Liver (tissue), 9 donors: ENCODE data around the gene UBA52. TPM values are rescaled to one million over a fixed set of nuclear protein-coding genes. Genes with fewer than 3 reads are reported as not detected.

ENCODE experiments used
- DNase-seq: peaks from one replicate; pipeline ENCODE4 v3.0.0-alpha.2; 2017; ENCODE audit warnings: low spot score
- H3K27ac ChIP-seq, 2 donors: one replicate each; pipeline ENCODE4 v1.7.0; 2013; ENCODE audit warnings: inconsistent platforms in 2 of 2, low read length in 2 of 2, control low read depth in 1 of 2, low read depth in 1 of 2, mild to moderate bottlenecking in 1 of 2
- H3K27me3 ChIP-seq, 4 donors: one replicate each; pipeline versions ENCODE4 v1.6.1 to v1.7.0; 2013; ENCODE audit warnings: low read length in 3 of 4, inconsistent platforms in 1 of 4, mild to moderate bottlenecking in 1 of 4, moderate library complexity in 1 of 4; ENCODE audit not compliant: control insufficient read depth in 4 of 4, insufficient read depth in 4 of 4
- H3K36me3 ChIP-seq, 4 donors: one replicate each; pipeline versions ENCODE4 v1.6.1 to v1.7.0; 2013; ENCODE audit warnings: low read length in 3 of 4, mild to moderate bottlenecking in 3 of 4, low read depth in 1 of 4, moderate library complexity in 1 of 4; ENCODE audit not compliant: control insufficient read depth in 4 of 4, insufficient read depth in 3 of 4
- H3K4me1 ChIP-seq, 4 donors: one replicate each; pipeline versions ENCODE4 v1.6.1 to v1.7.0; 2013; ENCODE audit warnings: low read length in 3 of 4, mild to moderate bottlenecking in 3 of 4, moderate library complexity in 1 of 4; ENCODE audit not compliant: control insufficient read depth in 4 of 4, insufficient read depth in 4 of 4
- H3K4me3 ChIP-seq, 3 donors: one replicate each; pipeline versions ENCODE4 v1.6.1 to v1.7.0; 2013; ENCODE audit warnings: low read length in 3 of 3, control low read depth in 1 of 3, low read depth in 1 of 3, mild to moderate bottlenecking in 1 of 3
- H3K9ac ChIP-seq, 2 donors: one replicate each; pipeline ENCODE4 v1.7.0; 2013; ENCODE audit warnings: low read length in 2 of 2, mild to moderate bottlenecking in 2 of 2, moderate library complexity in 2 of 2, control low read depth in 1 of 2, low read depth in 1 of 2
- H3K9me3 ChIP-seq, 4 donors: one replicate each; pipeline versions ENCODE4 v1.6.1 to v1.7.0; 2013; ENCODE audit warnings: low read length in 3 of 4; ENCODE audit not compliant: control insufficient read depth in 4 of 4
- EGR1 ChIP-seq, 2 donors: IDR thresholded peaks; 2 replicates each; pipeline ENCODE4 v1.6.1; 2016 to 2018; ENCODE audit warnings: antibody characterized with exemption in 2 of 2, low read depth in 2 of 2
- FOXA1 ChIP-seq: IDR thresholded peaks from 2 replicates; pipeline ENCODE4 v1.6.1; 2016; ENCODE audit warnings: antibody characterized with exemption
- FOXA2 ChIP-seq: IDR thresholded peaks from 2 replicates; pipeline ENCODE4 v1.6.1; 2016; ENCODE audit warnings: antibody characterized with exemption
- GABPA ChIP-seq, 2 donors: IDR thresholded peaks in 1 of 2; conservative IDR thresholded peaks in 1 of 2; 2 replicates each; pipeline ENCODE4 v1.6.1; 2016; ENCODE audit warnings: antibody characterized with exemption in 2 of 2, mild to moderate bottlenecking in 1 of 2, moderate library complexity in 1 of 2
- JUND ChIP-seq, 2 donors: IDR thresholded peaks; 2 replicates each; pipeline ENCODE4 v1.6.1; 2016; ENCODE audit warnings: antibody characterized with exemption in 2 of 2
- NR2F2 ChIP-seq: IDR thresholded peaks from 2 replicates; pipeline ENCODE4 v1.6.1; 2016; ENCODE audit warnings: antibody characterized with exemption
- RAD21 ChIP-seq, 2 donors: IDR thresholded peaks; 2 replicates each; pipeline ENCODE4 v1.6.1; 2016; ENCODE audit warnings: antibody characterized with exemption in 2 of 2, mild to moderate bottlenecking in 2 of 2
- RXRA ChIP-seq, 2 donors: IDR thresholded peaks; 2 replicates each; pipeline ENCODE4 v1.6.1; 2017 to 2018; ENCODE audit warnings: antibody characterized with exemption in 2 of 2, mild to moderate bottlenecking in 1 of 2
- SP1 ChIP-seq: IDR thresholded peaks from 2 replicates; pipeline ENCODE4 v1.6.1; 2018; ENCODE audit warnings: antibody characterized with exemption, mild to moderate bottlenecking
- TAF1 ChIP-seq: conservative IDR thresholded peaks from 2 replicates; pipeline ENCODE4 v1.6.1; 2016; ENCODE audit warnings: antibody characterized with exemption, mild to moderate bottlenecking
- YY1 ChIP-seq: IDR thresholded peaks from 2 replicates; pipeline ENCODE4 v1.6.1; 2016; ENCODE audit warnings: antibody characterized with exemption, mild to moderate bottlenecking
- WGBS: extraction: QIAGEN DNeasy Blood & Tissue Kit; methylation state at CpG from one replicate; pipeline ENCODE4 v1.1.7; 2013; 5-methylcytosine and 5-hydroxymethylcytosine counted together
- polyA plus RNA-seq, 2 donors: library from polyadenylated mRNA; stranded (reverse) in 1 of 2; unstranded in 1 of 2; fragments of 200-250 nt in 1 of 2; fragments of >200 nt in 1 of 2; fragmentation: Nextera tagmentation in 1 of 2; extraction: Ambion mirVana in 1 of 2; gene quantifications; one replicate each; pipeline versions ENCODE4 v1.2.1 to v1.2.3, GENCODE V29; 2013 to 2015
- total RNA-seq, 2 donors: library from RNA; depleted of rRNA; stranded (reverse); fragments of >200 nt; gene quantifications; one replicate each; pipeline ENCODE4 v1.2.3, GENCODE V29; 2014
- TF ChIP-seq, protein P1 (sequence below): IDR thresholded peaks from 2 replicates; pipeline ENCODE4 v1.6.1; 2016; ENCODE audit warnings: antibody characterized with exemption
- TF ChIP-seq, protein P2 (sequence below): IDR thresholded peaks from 2 replicates; pipeline ENCODE4 v1.6.1; 2016; ENCODE audit warnings: antibody characterized with exemption, mild to moderate bottlenecking
- TF ChIP-seq, protein P3 (sequence below): IDR thresholded peaks from 2 replicates; pipeline ENCODE4 v1.6.1; 2016; ENCODE audit warnings: antibody characterized with exemption
- donor health status: healthy.
- donor health status: healthy.
- donor health status: healthy.
- donor health status: healthy.
- donor health status: healthy.

UBA52 gene
- total and polyA plus RNA-seq, 4 donors: 324 to 647 (median 484) TPM

DNA sequence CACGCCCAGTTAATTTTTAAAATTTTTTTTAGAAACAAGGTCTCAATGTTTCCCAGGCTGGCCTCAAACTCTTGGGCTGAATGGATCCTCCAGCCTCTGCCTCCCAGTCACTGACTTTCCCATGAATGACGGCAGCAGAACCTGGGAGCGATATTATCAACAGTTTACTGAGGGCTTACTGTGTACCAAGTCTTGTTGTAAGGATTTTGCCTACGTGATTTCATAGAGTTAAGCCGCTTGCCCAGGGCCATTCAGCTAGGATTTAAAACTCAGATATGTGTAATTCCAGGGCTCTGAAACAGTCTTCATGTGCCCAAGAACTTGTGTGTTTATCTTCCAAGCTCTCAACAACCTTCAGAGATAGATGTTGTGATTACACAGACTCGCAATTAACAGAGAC lies 20.0 kb upstream of the UBA52 start:
- Histone ChIP-seq H3K9ac (no peak overlapping the region), H3K4me3 (no peak overlapping the region), H3K4me1 (no peaks in the 10 kb centered on the region), H3K27ac (no peak overlapping the region), H3K9me3 (no peaks in the 10 kb centered on the region), H3K27me3 (no peaks in the 10 kb centered on the region), H3K36me3 (no peaks in the 10 kb centered on the region)
- TF ChIP-seq YY1 (no peak), JUND (IDR thresholded peaks at IDR 0.05) (no peak), FOXA1 (no peak), NR2F2 (no peak)
- TF ChIP-seq, protein P1, sequence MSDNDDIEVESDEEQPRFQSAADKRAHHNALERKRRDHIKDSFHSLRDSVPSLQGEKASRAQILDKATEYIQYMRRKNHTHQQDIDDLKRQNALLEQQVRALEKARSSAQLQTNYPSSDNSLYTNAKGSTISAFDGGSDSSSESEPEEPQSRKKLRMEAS: no peak
- TF ChIP-seq, protein P2, sequence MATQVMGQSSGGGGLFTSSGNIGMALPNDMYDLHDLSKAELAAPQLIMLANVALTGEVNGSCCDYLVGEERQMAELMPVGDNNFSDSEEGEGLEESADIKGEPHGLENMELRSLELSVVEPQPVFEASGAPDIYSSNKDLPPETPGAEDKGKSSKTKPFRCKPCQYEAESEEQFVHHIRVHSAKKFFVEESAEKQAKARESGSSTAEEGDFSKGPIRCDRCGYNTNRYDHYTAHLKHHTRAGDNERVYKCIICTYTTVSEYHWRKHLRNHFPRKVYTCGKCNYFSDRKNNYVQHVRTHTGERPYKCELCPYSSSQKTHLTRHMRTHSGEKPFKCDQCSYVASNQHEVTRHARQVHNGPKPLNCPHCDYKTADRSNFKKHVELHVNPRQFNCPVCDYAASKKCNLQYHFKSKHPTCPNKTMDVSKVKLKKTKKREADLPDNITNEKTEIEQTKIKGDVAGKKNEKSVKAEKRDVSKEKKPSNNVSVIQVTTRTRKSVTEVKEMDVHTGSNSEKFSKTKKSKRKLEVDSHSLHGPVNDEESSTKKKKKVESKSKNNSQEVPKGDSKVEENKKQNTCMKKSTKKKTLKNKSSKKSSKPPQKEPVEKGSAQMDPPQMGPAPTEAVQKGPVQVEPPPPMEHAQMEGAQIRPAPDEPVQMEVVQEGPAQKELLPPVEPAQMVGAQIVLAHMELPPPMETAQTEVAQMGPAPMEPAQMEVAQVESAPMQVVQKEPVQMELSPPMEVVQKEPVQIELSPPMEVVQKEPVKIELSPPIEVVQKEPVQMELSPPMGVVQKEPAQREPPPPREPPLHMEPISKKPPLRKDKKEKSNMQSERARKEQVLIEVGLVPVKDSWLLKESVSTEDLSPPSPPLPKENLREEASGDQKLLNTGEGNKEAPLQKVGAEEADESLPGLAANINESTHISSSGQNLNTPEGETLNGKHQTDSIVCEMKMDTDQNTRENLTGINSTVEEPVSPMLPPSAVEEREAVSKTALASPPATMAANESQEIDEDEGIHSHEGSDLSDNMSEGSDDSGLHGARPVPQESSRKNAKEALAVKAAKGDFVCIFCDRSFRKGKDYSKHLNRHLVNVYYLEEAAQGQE: no peak
- WGBS: 71% methylated on average over 6 of the region's 6 CpGs
- DNase-seq: no peak

DNA sequence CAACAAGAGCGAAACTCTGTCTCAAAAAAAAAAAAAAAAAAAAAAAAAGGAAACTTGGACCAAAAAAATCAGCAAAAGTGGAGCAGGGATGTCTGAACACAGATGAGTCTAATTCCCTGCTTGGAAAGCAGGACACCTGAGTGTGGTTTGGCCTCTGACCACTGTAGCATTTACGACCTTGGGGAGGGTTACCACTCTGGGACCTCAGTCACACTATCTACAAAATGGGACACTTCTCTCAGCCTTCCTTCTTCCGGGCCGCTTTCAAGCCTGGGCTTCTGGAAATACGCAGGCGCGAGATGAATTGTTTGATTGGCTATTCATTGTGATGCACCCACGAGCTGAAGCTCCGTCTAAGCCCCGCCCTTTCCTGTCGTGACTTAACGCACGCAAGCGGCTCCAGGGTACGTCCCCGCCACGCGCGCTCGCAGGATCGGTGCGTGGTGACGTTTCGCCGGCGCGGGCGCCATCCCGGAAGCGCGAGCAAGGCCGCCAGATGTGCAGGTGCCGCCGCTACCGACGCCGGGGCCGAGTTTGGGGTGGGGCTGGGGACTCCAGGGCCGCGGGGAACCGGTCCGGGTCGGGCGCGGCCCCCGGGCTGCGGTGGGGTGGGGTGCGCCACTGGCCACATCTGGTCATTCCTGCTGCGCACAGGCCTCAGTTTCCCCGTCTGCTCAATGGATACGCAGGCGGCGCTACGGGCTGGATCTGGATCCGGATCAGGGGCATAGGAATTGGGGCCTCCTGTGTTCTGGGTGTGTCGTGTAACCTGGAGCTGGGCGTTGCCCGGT lies 14.1 kb upstream of the UBA52 start, which contains the start of gene KXD1:
KXD1 (plus strand) TSS at position 460 of the 791 bp plus-strand sequence. CDS start 4,187 bp downstream, outside the sequence.
- Histone ChIP-seq H3K27ac (peak within 1 kb of the TSS; percentile 82 to 98), H3K4me3 (peak within 1 kb of the TSS; percentile 56 to 90 (median 84)), H3K36me3 (peaks cover 0 to under 1% (median 0%) of the 10 kb centered on the region in 4 donors), H3K4me1 (peaks cover 2 to 13% (median 7%) of the 10 kb centered on the region in 4 donors), H3K27me3 (no peaks in the 10 kb centered on the region), H3K9me3 (no peaks in the 10 kb centered on the region), H3K9ac (peak within 1 kb of the TSS; percentile 55 to 99)
- peak in 1 of 2 donors; percentile 28 for TF ChIP-seq JUND (IDR thresholded peaks at IDR 0.05)
- TF ChIP-seq, protein P1: peak; percentile 39
- TF ChIP-seq SP1: peak; percentile 62
- no peak for TF ChIP-seq EGR1 (IDR thresholded peaks at IDR 0.05; ENCODE audit: low read depth in 2 of 2)
- TF ChIP-seq FOXA2: no peak
- TF ChIP-seq, protein P3, sequence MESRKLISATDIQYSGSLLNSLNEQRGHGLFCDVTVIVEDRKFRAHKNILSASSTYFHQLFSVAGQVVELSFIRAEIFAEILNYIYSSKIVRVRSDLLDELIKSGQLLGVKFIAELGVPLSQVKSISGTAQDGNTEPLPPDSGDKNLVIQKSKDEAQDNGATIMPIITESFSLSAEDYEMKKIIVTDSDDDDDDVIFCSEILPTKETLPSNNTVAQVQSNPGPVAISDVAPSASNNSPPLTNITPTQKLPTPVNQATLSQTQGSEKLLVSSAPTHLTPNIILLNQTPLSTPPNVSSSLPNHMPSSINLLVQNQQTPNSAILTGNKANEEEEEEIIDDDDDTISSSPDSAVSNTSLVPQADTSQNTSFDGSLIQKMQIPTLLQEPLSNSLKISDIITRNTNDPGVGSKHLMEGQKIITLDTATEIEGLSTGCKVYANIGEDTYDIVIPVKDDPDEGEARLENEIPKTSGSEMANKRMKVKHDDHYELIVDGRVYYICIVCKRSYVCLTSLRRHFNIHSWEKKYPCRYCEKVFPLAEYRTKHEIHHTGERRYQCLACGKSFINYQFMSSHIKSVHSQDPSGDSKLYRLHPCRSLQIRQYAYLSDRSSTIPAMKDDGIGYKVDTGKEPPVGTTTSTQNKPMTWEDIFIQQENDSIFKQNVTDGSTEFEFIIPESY: no peak
- TF ChIP-seq GABPA (IDR thresholded peaks at IDR 0.05 in 1 of 2, conservative IDR thresholded peaks at IDR 0.05 in 1 of 2): peak in 1 of 2 donors; percentile 87
- peak in 1 of 2 donors; percentile 21 for TF ChIP-seq RXRA (IDR thresholded peaks at IDR 0.05)
- TF ChIP-seq RAD21 (IDR thresholded peaks at IDR 0.05): peak; percentile 36 to 49
- peak; percentile 70 for TF ChIP-seq YY1
- TF ChIP-seq, protein P2: peak; percentile 60
- no peak for TF ChIP-seq TAF1
- 2% methylated on average over 58 of the region's 58 CpGs for WGBS
- DNase-seq: peak; percentile 94
